Measurements from ENCODE around the gene FZR1. TPM values are rescaled to one million over a fixed set of nuclear protein-coding genes. Genes with fewer than 3 reads are reported as not detected.
A peak's percentile ranks its signal among the peaks of the same experiment; 100 is the strongest.

Gene FZR1
- total RNA-seq, 2 experiments from 2014 or later: 39.9 to 40.9 TPM

DNA sequence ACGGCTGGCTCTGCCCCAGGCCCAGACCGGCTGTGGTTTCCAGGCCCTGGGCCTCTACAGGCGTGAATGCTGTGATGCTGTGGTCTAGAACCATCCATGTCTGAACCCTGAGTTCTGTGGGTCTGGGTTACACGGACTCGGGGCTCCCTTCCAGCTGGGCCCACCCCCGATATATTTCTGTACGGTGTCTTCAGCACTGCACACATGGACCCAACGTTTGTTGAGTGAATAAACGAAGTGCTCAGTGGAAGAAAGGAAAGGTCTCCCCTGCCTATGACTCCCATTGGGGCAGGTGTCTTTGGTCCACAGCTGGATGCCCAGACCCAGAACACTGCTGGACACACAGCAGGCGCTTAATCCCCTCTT lies 39.5 kb downstream of the FZR1 start:
- peak overlapping the region; percentile 8 for H3K27ac Mint-ChIP-seq
- no peaks in the 10 kb centered on the region for H3K9me3 Mint-ChIP-seq
- POLR2A ChIA-PET: interaction anchor here (1.2 kb wide), 1 partner anchor 11 kb away, joined by 8 read pairs; the partner anchor contains the start of gene MFSD12
- H3K4me1 Mint-ChIP-seq (ENCODE audit: low read depth): peaks cover 12% of the 10 kb centered on the region
- CTCF ChIA-PET: interaction anchor here (1.1 to 4.2 kb wide), 11 partner anchors 11 to 72 kb away, joined by 3 to 56 read pairs (median 5); partner anchors contain the start of genes GIPC3 and MFSD12
- peaks cover 9% of the 10 kb centered on the region for H3K36me3 Mint-ChIP-seq (ENCODE audit: low read depth)
- no peaks in the 10 kb centered on the region for H3K27me3 Mint-ChIP-seq
- DNase-seq (no peak), ATAC-seq (no peak)
- intact Hi-C loops (cut with micrococcal nuclease): no loop called here
- TF ChIP-seq, protein P1, sequence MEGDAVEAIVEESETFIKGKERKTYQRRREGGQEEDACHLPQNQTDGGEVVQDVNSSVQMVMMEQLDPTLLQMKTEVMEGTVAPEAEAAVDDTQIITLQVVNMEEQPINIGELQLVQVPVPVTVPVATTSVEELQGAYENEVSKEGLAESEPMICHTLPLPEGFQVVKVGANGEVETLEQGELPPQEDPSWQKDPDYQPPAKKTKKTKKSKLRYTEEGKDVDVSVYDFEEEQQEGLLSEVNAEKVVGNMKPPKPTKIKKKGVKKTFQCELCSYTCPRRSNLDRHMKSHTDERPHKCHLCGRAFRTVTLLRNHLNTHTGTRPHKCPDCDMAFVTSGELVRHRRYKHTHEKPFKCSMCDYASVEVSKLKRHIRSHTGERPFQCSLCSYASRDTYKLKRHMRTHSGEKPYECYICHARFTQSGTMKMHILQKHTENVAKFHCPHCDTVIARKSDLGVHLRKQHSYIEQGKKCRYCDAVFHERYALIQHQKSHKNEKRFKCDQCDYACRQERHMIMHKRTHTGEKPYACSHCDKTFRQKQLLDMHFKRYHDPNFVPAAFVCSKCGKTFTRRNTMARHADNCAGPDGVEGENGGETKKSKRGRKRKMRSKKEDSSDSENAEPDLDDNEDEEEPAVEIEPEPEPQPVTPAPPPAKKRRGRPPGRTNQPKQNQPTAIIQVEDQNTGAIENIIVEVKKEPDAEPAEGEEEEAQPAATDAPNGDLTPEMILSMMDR (IDR thresholded peaks at IDR 0.05): no peak
- no peak overlapping the region for H3K4me3 Mint-ChIP-seq

- ChIA-PET POLR2A (interaction anchor here (0.9 kb wide), 1 partner anchor 9 kb away, joined by 3 read pairs; no protein-coding TSS in a partner anchor), CTCF (interaction anchor here (0.7 to 4.2 kb wide), 7 partner anchors 11 to 77 kb away, joined by 3 to 56 read pairs (median 9); partner anchors contain the start of gene MFSD12)
- no peak overlapping the region for H3K4me3 Mint-ChIP-seq
- TF ChIP-seq, protein P1 (IDR thresholded peaks at IDR 0.05): no peak
- peak overlapping the region; percentile 8 for H3K27ac Mint-ChIP-seq
- DNase-seq: no peak
- ATAC-seq: no peak
- intact Hi-C loops (cut with micrococcal nuclease): no loop called here
- no peaks in the 10 kb centered on the region for H3K27me3 Mint-ChIP-seq
- H3K4me1 Mint-ChIP-seq (ENCODE audit: low read depth): peaks cover 14% of the 10 kb centered on the region
- no peaks in the 10 kb centered on the region for H3K9me3 Mint-ChIP-seq
- peaks cover 13% of the 10 kb centered on the region for H3K36me3 Mint-ChIP-seq (ENCODE audit: low read depth)
Measured at GRCh38 chr19:3546119-3546518, 40.0 kb downstream of the FZR1 start.

DNA sequence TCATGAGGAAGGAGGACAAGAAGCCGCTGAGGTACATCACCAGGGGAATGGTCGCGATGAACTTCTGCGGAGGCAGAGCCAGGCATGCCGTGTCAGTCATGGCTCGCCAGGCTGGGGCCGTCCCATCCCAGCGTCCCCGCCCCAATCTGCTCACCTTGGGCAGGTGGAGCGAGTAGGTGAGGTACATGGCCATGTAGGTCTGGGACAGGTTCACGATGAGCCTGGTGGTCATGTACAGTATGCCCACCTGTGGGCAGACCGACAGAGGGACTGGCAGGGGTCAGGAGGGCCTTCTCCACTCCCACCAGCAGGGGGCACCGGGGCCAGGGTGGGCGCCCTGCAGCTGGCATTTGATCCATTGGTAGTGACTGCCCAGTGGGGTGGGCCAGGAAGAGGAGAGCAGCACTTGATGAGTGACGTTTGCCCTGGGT lies 41.2 kb downstream of the FZR1 start:
- Mint-ChIP-seq H3K4me3 (no peak overlapping the region), H3K27ac (no peak overlapping the region), H3K9me3 (no peaks in the 10 kb centered on the region), H3K36me3 (ENCODE audit: low read depth) (peaks cover 13% of the 10 kb centered on the region), H3K27me3 (no peaks in the 10 kb centered on the region), H3K4me1 (ENCODE audit: low read depth) (peaks cover 19% of the 10 kb centered on the region)
- POLR2A ChIA-PET: interaction anchor here (0.9 to 2.7 kb wide), 3 partner anchors 9 to 11 kb away, joined by 3 to 7 read pairs (median 3); no protein-coding TSS in a partner anchor
- peak; percentile 49 for DNase-seq
- TF ChIP-seq, protein P1 (IDR thresholded peaks at IDR 0.05): peak; percentile 75
- intact Hi-C loops (cut with micrococcal nuclease): no loop called here
- CTCF ChIA-PET: interaction anchor here (1.3 to 4.2 kb wide), 2 partner anchors 9 to 58 kb away, joined by 4 to 56 read pairs; partner anchors contain the start of gene MFSD12
- ATAC-seq: peak; percentile 46

DNA sequence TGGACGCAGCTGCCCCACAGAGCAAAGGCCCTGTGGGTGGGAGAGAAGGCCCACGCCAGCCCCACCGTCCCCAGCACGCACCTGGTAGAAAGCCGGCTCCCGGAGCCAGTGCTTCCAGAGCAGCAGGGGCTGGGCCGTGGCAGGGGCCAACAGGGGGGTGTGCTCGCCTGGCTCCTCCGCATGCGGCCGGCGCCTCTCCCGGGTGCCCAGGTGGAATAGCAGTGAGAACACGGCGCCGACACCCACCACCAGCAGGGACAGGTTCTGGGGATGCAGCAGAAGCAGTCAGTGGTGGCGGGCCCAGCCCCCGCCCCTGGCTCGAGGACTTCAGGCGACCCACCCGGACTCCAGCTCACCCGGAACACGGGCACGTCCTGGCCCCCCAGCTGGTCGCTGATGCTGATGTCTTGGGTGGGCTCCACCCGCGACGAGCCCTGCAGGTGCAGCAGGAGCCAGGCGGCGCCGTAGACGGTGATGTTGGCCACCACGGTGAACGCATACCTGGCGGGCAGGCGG lies 41.7 kb downstream of the FZR1 start:
- H3K9me3 Mint-ChIP-seq: no peaks in the 10 kb centered on the region
- ChIA-PET POLR2A (interaction anchor here (0.6 to 2.7 kb wide), 3 partner anchors 9 to 11 kb away, joined by 3 to 7 read pairs (median 3); partner anchors contain the start of gene TEKTIP1), CTCF (interaction anchor here (0.9 to 4.2 kb wide), 3 partner anchors 9 to 57 kb away, joined by 3 to 56 read pairs (median 4); partner anchors contain the start of gene MFSD12)
- H3K27ac Mint-ChIP-seq: no peak overlapping the region
- peaks cover 22% of the 10 kb centered on the region for H3K4me1 Mint-ChIP-seq (ENCODE audit: low read depth)
- H3K4me3 Mint-ChIP-seq: no peak overlapping the region
- no peaks in the 10 kb centered on the region for H3K27me3 Mint-ChIP-seq
- ATAC-seq: no peak
- H3K36me3 Mint-ChIP-seq (ENCODE audit: low read depth): peaks cover 13% of the 10 kb centered on the region
- no peak for DNase-seq
- intact Hi-C loops (cut with micrococcal nuclease): no loop called here
- TF ChIP-seq, protein P1 (IDR thresholded peaks at IDR 0.05): peak; percentile 53

- Mint-ChIP-seq H3K4me3 (no peak overlapping the region), H3K36me3 (ENCODE audit: low read depth) (peaks cover 13% of the 10 kb centered on the region), H3K27ac (no peak overlapping the region), H3K9me3 (no peaks in the 10 kb centered on the region), H3K27me3 (no peaks in the 10 kb centered on the region), H3K4me1 (ENCODE audit: low read depth) (peaks cover 25% of the 10 kb centered on the region)
- POLR2A ChIA-PET: interaction anchor here (0.6 to 2.7 kb wide), 3 partner anchors 8 to 10 kb away, joined by 3 to 7 read pairs (median 3); partner anchors contain the start of gene TEKTIP1
- CTCF ChIA-PET: interaction anchor here (0.9 to 1.3 kb wide), 2 partner anchors 38 to 56 kb away, joined by 3 to 4 read pairs; no protein-coding TSS in a partner anchor
- no peak for ATAC-seq
- no peak for DNase-seq
- TF ChIP-seq, protein P1 (IDR thresholded peaks at IDR 0.05): no peak
- intact Hi-C loops (cut with micrococcal nuclease): no loop called here
Measured at GRCh38 chr19:3548606-3549005, 42.5 kb downstream of the FZR1 start.
